GM21717 (cell line): ENCODE measurements around the gene GPR183.

Experiments
- ATAC-seq: cut with Tn5 transposase; IDR thresholded peaks from one replicate; pipeline ENCODE4 v1.9.1; 2021; ENCODE audit warnings: mild to moderate bottlenecking, moderate library complexity; ENCODE audit not compliant: unreplicated experiment

GPR183 gene

GRCh38 chr13:99339736-99340397 is 32.7 kb upstream of the GPR183 start:
- ATAC-seq, result no peak

- no peak for ATAC-seq
Observed at GRCh38 chr13:99339230-99339721, 32.1 kb upstream of the GPR183 start.

- ATAC-seq, result no peak
Observed at GRCh38 chr13:99335603-99336002, 28.4 kb upstream of the GPR183 start.

GRCh38 chr13:99335087-99335486 is 27.9 kb upstream of the GPR183 start:
- ATAC-seq, result no peak

- ATAC-seq, result no peak
Observed at GRCh38 chr13:99334221-99334620, 27.0 kb upstream of the GPR183 start.

GRCh38 chr13:99332456-99332855 is 25.3 kb upstream of the GPR183 start:
- peak; percentile 20 for ATAC-seq

GRCh38 chr13:99331881-99332293 is 24.7 kb upstream of the GPR183 start:
- peak; percentile 91 for ATAC-seq

- no peak for ATAC-seq
Observed at GRCh38 chr13:99330942-99331341, 23.7 kb upstream of the GPR183 start.

- ATAC-seq, result no peak
Observed at GRCh38 chr13:99329477-99329876, 22.3 kb upstream of the GPR183 start.

GRCh38 chr13:99327761-99328160 is 20.6 kb upstream of the GPR183 start:
- ATAC-seq, result no peak

- ATAC-seq, result no peak
Observed at GRCh38 chr13:99327126-99327525, 19.9 kb upstream of the GPR183 start.

GRCh38 chr13:99326012-99326411 is 18.8 kb upstream of the GPR183 start:
- ATAC-seq, result no peak

- no peak for ATAC-seq
Observed at GRCh38 chr13:99323488-99323887, 16.3 kb upstream of the GPR183 start.

- peak; percentile 91 for ATAC-seq
Observed at GRCh38 chr13:99322297-99323103, 15.3 kb upstream of the GPR183 start.

GRCh38 chr13:99321709-99322108 is 14.5 kb upstream of the GPR183 start:
- no peak for ATAC-seq

- no peak for ATAC-seq
Observed at GRCh38 chr13:99320693-99321481, 13.7 kb upstream of the GPR183 start.

GRCh38 chr13:99316657-99317256 is 9.6 kb upstream of the GPR183 start:
- no peak for ATAC-seq

- no peak for ATAC-seq
Observed at GRCh38 chr13:99316224-99316623, 9.0 kb upstream of the GPR183 start.

GRCh38 chr13:99315186-99315585 is 8.0 kb upstream of the GPR183 start:
- ATAC-seq, result no peak

GRCh38 chr13:99314640-99315176 is 7.5 kb upstream of the GPR183 start:
- no peak for ATAC-seq

GRCh38 chr13:99313941-99314340 is 6.7 kb upstream of the GPR183 start:
- no peak for ATAC-seq
